Osteoblast (primary cell): ENCODE results near the gene PRF1. TPM values are rescaled to one million over a fixed set of nuclear protein-coding genes. Genes with fewer than 3 reads are reported as not detected.

ENCODE experiments used
- DNase-seq: peaks from one replicate; pipeline ENCODE4 v3.0.0; 2011; ENCODE audit warnings: low spot score, mixed read lengths; ENCODE audit not compliant: insufficient read length; ENCODE audit errors: missing footprints
- H2AFZ ChIP-seq: 2 replicates; pipeline ENCODE4 v1.6.0; 2011; ENCODE audit warnings: mild to moderate bottlenecking, low read length
- H3K27ac ChIP-seq: 2 replicates; pipeline ENCODE4 v1.5.1; 2011; ENCODE audit warnings: mild to moderate bottlenecking, low read depth, low read length, moderate library complexity
- H3K27me3 ChIP-seq: 2 replicates; pipeline ENCODE4 v1.6.0; 2012; ENCODE audit warnings: mild to moderate bottlenecking, control low read depth, inconsistent platforms, low read length, moderate library complexity; ENCODE audit not compliant: insufficient read depth
- H3K36me3 ChIP-seq: 2 replicates; pipeline ENCODE4 v1.5.1; 2011; ENCODE audit warnings: mild to moderate bottlenecking, low read length, control low read depth, moderate library complexity; ENCODE audit not compliant: insufficient read depth
- H3K4me1 ChIP-seq: 2 replicates; pipeline ENCODE4 v1.5.1; 2011; ENCODE audit warnings: mild to moderate bottlenecking, low read length, control low read depth, moderate library complexity; ENCODE audit not compliant: insufficient read depth
- H3K4me2 ChIP-seq: 2 replicates; pipeline ENCODE4 v1.6.0; 2011; ENCODE audit warnings: mild to moderate bottlenecking, low read length; ENCODE audit not compliant: insufficient read depth
- H3K4me3 ChIP-seq: fragments of 200-600 bp; sonication (generic); 3 replicates; pipeline ENCODE4 v1.5.1; 2012; ENCODE audit warnings: mild to moderate bottlenecking, low read length, inconsistent platforms; ENCODE audit not compliant: insufficient read depth
- H3K79me2 ChIP-seq: 2 replicates; pipeline ENCODE4 v1.6.0; 2012; ENCODE audit warnings: mild to moderate bottlenecking, low read length, control low read depth, inconsistent platforms; ENCODE audit not compliant: insufficient read depth
- H3K9me3 ChIP-seq: 2 replicates; pipeline ENCODE4 v1.5.1; 2011; ENCODE audit warnings: low read depth, low read length, control low read depth
- H4K20me1 ChIP-seq: 2 replicates; pipeline ENCODE4 v1.6.0; 2012; ENCODE audit warnings: mild to moderate bottlenecking, low read length, control low read depth; ENCODE audit not compliant: insufficient read depth
- total RNA-seq: library from RNA; depleted of rRNA; stranded (reverse); fragments of >200 nt; gene quantifications from 2 replicates; pipeline ENCODE4 v1.2.3, GENCODE V29; 2012
- TF ChIP-seq, protein P1 (sequence below): IDR thresholded peaks from 2 replicates; pipeline ENCODE4 v1.5.1; 2011; ENCODE audit warnings: mild to moderate bottlenecking, low read depth, low read length, moderate library complexity; ENCODE audit errors: extremely low read depth

Gene PRF1
- total RNA-seq, 1 donor, result not detected

GRCh38 chr10:70622981-70623844 is 20.7 kb upstream of the PRF1 start:
- Histone ChIP-seq H3K4me1 (peaks cover 12% of the 10 kb centered on the region), H2AFZ (no peak overlapping the region), H3K9me3 (no peaks in the 10 kb centered on the region), H3K27me3 (no peaks in the 10 kb centered on the region), H3K4me2 (no peak overlapping the region), H4K20me1 (no peaks in the 10 kb centered on the region), H3K4me3 (no peak overlapping the region), H3K27ac (no peak overlapping the region), H3K79me2 (no peaks in the 10 kb centered on the region), H3K36me3 (no peaks in the 10 kb centered on the region)
- TF ChIP-seq, protein P1, sequence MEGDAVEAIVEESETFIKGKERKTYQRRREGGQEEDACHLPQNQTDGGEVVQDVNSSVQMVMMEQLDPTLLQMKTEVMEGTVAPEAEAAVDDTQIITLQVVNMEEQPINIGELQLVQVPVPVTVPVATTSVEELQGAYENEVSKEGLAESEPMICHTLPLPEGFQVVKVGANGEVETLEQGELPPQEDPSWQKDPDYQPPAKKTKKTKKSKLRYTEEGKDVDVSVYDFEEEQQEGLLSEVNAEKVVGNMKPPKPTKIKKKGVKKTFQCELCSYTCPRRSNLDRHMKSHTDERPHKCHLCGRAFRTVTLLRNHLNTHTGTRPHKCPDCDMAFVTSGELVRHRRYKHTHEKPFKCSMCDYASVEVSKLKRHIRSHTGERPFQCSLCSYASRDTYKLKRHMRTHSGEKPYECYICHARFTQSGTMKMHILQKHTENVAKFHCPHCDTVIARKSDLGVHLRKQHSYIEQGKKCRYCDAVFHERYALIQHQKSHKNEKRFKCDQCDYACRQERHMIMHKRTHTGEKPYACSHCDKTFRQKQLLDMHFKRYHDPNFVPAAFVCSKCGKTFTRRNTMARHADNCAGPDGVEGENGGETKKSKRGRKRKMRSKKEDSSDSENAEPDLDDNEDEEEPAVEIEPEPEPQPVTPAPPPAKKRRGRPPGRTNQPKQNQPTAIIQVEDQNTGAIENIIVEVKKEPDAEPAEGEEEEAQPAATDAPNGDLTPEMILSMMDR, result no peak
- DNase-seq, result no peak

- H3K9me3 ChIP-seq, result no peaks in the 10 kb centered on the region
- no peak for DNase-seq
- no peak overlapping the region for H3K4me3 ChIP-seq
- no peak overlapping the region for H3K4me2 ChIP-seq
- H3K36me3 ChIP-seq, result no peaks in the 10 kb centered on the region
- no peaks in the 10 kb centered on the region for H4K20me1 ChIP-seq
- no peaks in the 10 kb centered on the region for H3K27me3 ChIP-seq
- no peak overlapping the region for H3K27ac ChIP-seq
- peaks cover 17% of the 10 kb centered on the region for H3K4me1 ChIP-seq
- H2AFZ ChIP-seq, result no peak overlapping the region
- TF ChIP-seq, protein P1, result no peak
- no peaks in the 10 kb centered on the region for H3K79me2 ChIP-seq
Measured at GRCh38 chr10:70622541-70622940, 20.0 kb upstream of the PRF1 start.

- no peaks in the 10 kb centered on the region for H3K36me3 ChIP-seq
- H3K4me1 ChIP-seq, result peaks cover 27% of the 10 kb centered on the region
- no peak overlapping the region for H2AFZ ChIP-seq
- no peaks in the 10 kb centered on the region for H3K79me2 ChIP-seq
- TF ChIP-seq, protein P1, result no peak
- no peak for DNase-seq
- H3K27ac ChIP-seq, result no peak overlapping the region
- H3K9me3 ChIP-seq, result no peaks in the 10 kb centered on the region
- H4K20me1 ChIP-seq, result no peaks in the 10 kb centered on the region
- no peak overlapping the region for H3K4me3 ChIP-seq
- H3K27me3 ChIP-seq, result no peaks in the 10 kb centered on the region
- no peak overlapping the region for H3K4me2 ChIP-seq
Measured at GRCh38 chr10:70621503-70622078, 19.1 kb upstream of the PRF1 start.

- Histone ChIP-seq H3K9me3 (no peaks in the 10 kb centered on the region), H3K27ac (no peak overlapping the region), H3K27me3 (no peaks in the 10 kb centered on the region), H3K4me1 (peaks cover 39% of the 10 kb centered on the region), H3K79me2 (no peaks in the 10 kb centered on the region), H4K20me1 (no peaks in the 10 kb centered on the region), H3K4me3 (no peak overlapping the region), H3K4me2 (no peak overlapping the region), H2AFZ (no peak overlapping the region), H3K36me3 (no peaks in the 10 kb centered on the region)
- DNase-seq, result no peak
- TF ChIP-seq, protein P1, result no peak
Measured at GRCh38 chr10:70620020-70620289, 17.4 kb upstream of the PRF1 start.
